ENCODE data around the gene PLXNA2.

PLXNA2 gene

DNA sequence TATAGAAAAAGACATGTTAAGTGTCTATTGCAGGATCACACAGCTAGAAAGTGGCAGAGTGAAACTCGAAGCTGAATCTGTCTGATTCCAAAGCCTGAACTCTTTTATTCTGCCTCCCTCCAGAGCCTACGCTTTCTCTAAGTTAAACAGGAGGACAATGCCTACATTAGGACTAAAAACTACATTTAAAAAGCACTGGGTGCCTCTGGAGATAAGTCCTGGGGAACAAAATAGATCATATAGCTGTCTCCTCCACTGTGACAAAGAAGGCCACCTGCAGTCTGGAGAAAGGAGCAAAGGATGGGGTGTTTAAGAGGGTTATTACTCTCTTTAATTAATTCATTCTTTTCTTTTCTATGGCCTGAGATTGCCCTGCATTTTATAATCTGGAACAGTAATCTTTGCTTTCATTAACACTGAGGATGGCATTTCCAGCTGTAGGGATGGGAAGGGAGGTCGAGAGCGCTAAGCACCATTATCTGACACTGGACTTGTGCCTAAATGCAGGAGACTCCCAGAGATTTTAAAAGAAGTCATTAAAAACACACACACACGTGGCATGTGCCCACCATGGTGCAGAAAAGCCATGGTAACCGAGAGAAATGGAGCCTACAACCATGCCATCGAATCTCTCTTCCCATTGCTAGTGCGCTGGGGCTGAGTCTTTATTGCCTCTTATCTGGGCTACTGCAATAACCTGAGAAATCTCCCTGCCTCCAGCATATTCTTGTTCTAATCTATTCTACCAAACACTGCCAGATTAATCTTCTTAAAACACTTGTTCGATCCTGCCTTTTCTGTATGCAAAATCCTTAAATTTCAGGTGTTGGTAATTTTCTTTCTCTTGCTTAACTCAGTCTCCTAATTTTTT lies 92.2 kb downstream of the PLXNA2 start:
- Histone ChIP-seq H3K4me1 (peaks cover 23% of the 10 kb centered on the region), H3K9ac (no peak overlapping the region)

DNA sequence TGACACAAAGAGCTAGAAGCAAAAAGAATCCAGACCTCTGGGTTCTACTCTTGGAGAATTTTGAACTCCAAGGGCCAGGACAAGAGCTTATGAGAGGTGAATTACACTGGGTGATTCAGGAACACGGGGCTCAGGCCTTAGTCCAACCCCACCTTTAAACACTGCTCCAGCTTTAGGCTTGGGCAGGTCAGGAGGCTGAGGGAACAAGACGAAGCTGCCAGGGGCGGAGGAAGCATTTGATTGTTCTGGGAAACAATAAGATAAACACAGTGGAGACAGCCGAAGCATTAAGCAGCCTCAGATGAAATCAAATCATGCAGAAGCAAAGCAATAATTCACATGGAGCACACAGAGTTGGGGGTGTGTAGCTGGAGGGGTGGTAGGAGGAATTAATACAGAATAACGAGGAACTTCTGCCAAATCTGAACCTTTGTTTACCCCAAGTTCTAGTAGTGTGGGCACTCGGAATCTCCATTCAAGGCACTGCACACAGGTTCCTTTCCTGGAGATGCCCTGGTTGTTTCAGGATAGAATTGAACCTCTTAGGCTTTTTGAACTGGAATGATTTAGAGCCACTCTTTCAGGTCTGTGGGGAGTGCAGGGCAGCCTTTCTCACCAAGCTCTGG lies 93.2 kb downstream of the PLXNA2 start:
- H3K4me2 ChIP-seq = no peak overlapping the region
- no peaks in the 10 kb centered on the region for H4K20me1 ChIP-seq
- H3K27me3 ChIP-seq = no peaks in the 10 kb centered on the region
- no peak overlapping the region for H3K9ac ChIP-seq
- TF ChIP-seq Cebpa-rat (IDR thresholded peaks at IDR 0.05) = no peak
- H3K4me1 ChIP-seq = peaks cover 23% of the 10 kb centered on the region
- no peak overlapping the region for H3K4me3 ChIP-seq
- no peaks in the 10 kb centered on the region for H3K36me3 ChIP-seq
- H3K27ac ChIP-seq = no peak overlapping the region
- no peaks in the 10 kb centered on the region for H3K9me3 ChIP-seq

More for the DNA sequence above, 92.2 kb downstream of the PLXNA2 start:
- Histone ChIP-seq H3K4me3 (no peak overlapping the region), H3K36me3 (no peaks in the 10 kb centered on the region), H3K9me3 (no peaks in the 10 kb centered on the region), H3K27me3 (no peaks in the 10 kb centered on the region), H3K27ac (no peak overlapping the region), H4K20me1 (no peaks in the 10 kb centered on the region), H3K4me2 (no peak overlapping the region)
- TF ChIP-seq Cebpa-rat (IDR thresholded peaks at IDR 0.05) = no peak

DNA sequence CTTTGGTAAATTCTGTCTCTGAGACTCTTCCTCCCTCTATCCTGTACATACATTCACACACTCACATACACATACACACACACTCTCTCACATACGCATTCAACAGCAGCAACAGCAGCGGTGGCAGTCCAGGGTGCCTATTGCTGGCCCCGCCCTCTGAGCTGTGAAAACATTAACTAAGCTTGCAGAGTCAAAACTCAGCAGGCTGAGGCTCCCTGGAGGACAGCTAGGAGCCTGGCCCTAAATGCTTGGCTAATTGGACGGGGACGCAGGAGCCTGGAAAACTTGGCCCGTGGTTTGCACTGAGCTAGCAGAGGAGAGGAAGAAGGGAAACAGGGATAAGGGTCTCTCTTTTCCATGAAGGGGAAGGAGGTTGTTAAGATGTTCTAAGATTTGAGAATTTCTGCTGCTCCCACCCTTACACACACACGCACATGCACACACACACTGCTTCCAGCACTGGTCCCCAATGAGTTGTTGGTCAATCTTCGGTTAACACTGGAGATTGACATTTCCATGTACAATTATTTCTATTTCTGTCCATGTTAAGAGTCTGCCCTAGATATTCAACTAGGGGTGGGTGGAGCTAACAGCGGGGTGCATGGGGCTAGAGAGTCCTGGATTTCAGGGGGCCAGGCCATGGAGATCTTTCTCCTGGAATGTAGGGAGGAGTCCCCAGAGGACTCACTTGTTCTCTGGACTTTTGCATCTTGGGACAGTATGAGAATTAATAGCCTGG lies 94.2 kb downstream of the PLXNA2 start:
- no peak overlapping the region for H3K9ac ChIP-seq
- H4K20me1 ChIP-seq = no peaks in the 10 kb centered on the region
- no peaks in the 10 kb centered on the region for H3K27me3 ChIP-seq
- peaks cover 23% of the 10 kb centered on the region for H3K4me1 ChIP-seq
- peak overlapping the region; percentile 18 for H3K4me2 ChIP-seq
- H3K36me3 ChIP-seq = no peaks in the 10 kb centered on the region
- no peak for TF ChIP-seq Cebpa-rat (IDR thresholded peaks at IDR 0.05)
- H3K27ac ChIP-seq = no peak overlapping the region
- no peak overlapping the region for H3K4me3 ChIP-seq
- no peaks in the 10 kb centered on the region for H3K9me3 ChIP-seq

GRCh38 chr1:208149213-208149612 lies 95.0 kb downstream of the PLXNA2 start:
- Histone ChIP-seq H3K4me3 (no peak overlapping the region), H3K9me3 (no peaks in the 10 kb centered on the region), H3K9ac (no peak overlapping the region), H3K27ac (no peak overlapping the region), H3K36me3 (no peaks in the 10 kb centered on the region), H3K4me1 (peaks cover 18% of the 10 kb centered on the region), H3K4me2 (peak overlapping the region; percentile 18; the same call in 1 of the 2 replicates), H4K20me1 (no peaks in the 10 kb centered on the region), H3K27me3 (no peaks in the 10 kb centered on the region)
- TF ChIP-seq Cebpa-rat (IDR thresholded peaks at IDR 0.05) = no peak

GRCh38 chr1:208148380-208148779 lies 95.8 kb downstream of the PLXNA2 start:
- Histone ChIP-seq H4K20me1 (no peaks in the 10 kb centered on the region), H3K4me3 (no peak overlapping the region), H3K9me3 (no peaks in the 10 kb centered on the region), H3K4me2 (no peak overlapping the region), H3K9ac (no peak overlapping the region), H3K27ac (no peak overlapping the region), H3K4me1 (peaks cover 15% of the 10 kb centered on the region), H3K27me3 (no peaks in the 10 kb centered on the region), H3K36me3 (no peaks in the 10 kb centered on the region)
- TF ChIP-seq Cebpa-rat (IDR thresholded peaks at IDR 0.05) = no peak

DNA sequence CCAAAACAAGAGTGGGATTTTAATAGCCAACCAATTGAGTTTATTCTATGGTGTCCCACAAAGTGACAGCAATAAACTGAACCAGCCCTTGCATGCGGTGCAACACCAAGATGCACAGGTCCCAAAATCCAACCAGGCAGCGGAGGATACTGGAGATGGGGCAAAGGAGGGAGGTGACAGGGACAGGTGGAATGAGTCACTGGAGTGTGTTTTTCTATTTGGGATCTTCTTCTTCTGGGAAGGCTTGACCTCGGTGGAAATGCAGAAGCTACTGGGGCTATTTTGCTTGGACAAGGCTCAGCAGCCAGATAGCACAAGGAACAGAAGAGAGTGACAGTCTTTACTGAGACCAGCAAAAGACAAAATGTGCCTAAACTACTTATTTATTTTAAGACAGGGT lies 97.5 kb downstream of the PLXNA2 start:
- H3K9ac ChIP-seq = no peak overlapping the region
- H3K4me1 ChIP-seq = peaks cover 15% of the 10 kb centered on the region
- H3K36me3 ChIP-seq = no peaks in the 10 kb centered on the region
- H3K27ac ChIP-seq = no peak overlapping the region
- TF ChIP-seq Cebpa-rat (IDR thresholded peaks at IDR 0.05) = no peak
- H3K27me3 ChIP-seq = no peaks in the 10 kb centered on the region
- H4K20me1 ChIP-seq = no peaks in the 10 kb centered on the region
- H3K4me3 ChIP-seq = no peak overlapping the region
- no peak overlapping the region for H3K4me2 ChIP-seq
- H3K9me3 ChIP-seq = no peaks in the 10 kb centered on the region

GRCh38 chr1:208145167-208145566 lies 99.0 kb downstream of the PLXNA2 start:
- peaks cover 11% of the 10 kb centered on the region for H3K4me1 ChIP-seq
- no peak overlapping the region for H3K9ac ChIP-seq
- H3K36me3 ChIP-seq = no peaks in the 10 kb centered on the region
- H3K9me3 ChIP-seq = no peaks in the 10 kb centered on the region
- H3K27me3 ChIP-seq = no peaks in the 10 kb centered on the region
- no peak overlapping the region for H3K27ac ChIP-seq
- TF ChIP-seq Cebpa-rat (IDR thresholded peaks at IDR 0.05) = no peak
- H3K4me2 ChIP-seq = no peak overlapping the region
- H3K4me3 ChIP-seq = no peak overlapping the region
- H4K20me1 ChIP-seq = no peaks in the 10 kb centered on the region

- Histone ChIP-seq H3K27me3 (no peaks in the 10 kb centered on the region), H3K9ac (no peak overlapping the region), H4K20me1 (no peaks in the 10 kb centered on the region), H3K27ac (no peak overlapping the region), H3K4me3 (no peak overlapping the region), H3K4me1 (no peaks in the 10 kb centered on the region), H3K9me3 (no peaks in the 10 kb centered on the region), H3K36me3 (no peaks in the 10 kb centered on the region), H3K4me2 (no peak overlapping the region)
- TF ChIP-seq Cebpa-rat (IDR thresholded peaks at IDR 0.05) = no peak
Observed at GRCh38 chr1:208142590-208143382, 101.4 kb downstream of the PLXNA2 start.

DNA sequence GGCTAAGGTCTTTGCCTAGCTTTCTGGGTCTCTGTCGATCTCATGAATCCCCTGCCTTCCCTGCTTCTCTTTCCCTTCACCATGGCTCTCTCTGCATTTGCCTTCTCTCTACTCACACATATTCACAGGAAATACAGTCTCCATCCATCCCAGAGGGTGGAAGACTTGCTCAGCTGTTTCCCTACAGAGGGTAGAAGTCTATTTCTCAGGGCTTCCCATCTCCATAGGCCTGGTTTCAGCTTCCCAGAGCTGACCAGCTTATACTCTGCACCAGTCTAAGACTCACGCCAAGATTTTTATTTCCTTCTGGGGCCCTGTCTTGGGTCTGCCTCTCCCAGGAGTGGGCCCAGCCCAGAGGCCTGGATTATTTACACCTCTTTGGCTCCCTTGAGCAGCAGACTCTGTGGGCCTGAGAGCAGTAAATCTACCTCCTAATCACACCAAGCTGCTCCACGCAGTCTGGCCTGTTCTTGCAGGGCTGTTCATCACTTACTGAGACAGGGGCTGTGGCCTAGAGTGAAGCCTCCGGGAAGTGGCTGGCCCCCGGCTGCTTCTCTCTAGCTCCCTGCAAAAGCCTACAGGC lies 102.5 kb downstream of the PLXNA2 start:
- no peaks in the 10 kb centered on the region for H3K9me3 ChIP-seq
- TF ChIP-seq Cebpa-rat (IDR thresholded peaks at IDR 0.05) = no peak
- no peaks in the 10 kb centered on the region for H3K36me3 ChIP-seq
- H3K9ac ChIP-seq = no peak overlapping the region
- H3K27ac ChIP-seq = no peak overlapping the region
- H3K4me2 ChIP-seq = no peak overlapping the region
- no peaks in the 10 kb centered on the region for H4K20me1 ChIP-seq
- no peaks in the 10 kb centered on the region for H3K27me3 ChIP-seq
- H3K4me3 ChIP-seq = no peak overlapping the region
- H3K4me1 ChIP-seq = no peaks in the 10 kb centered on the region
